NCI-H1105 treated with DMSO at 0.1 percent for 48 hours (cell line): ENCODE measurements around the gene SRSF1.

ENCODE experiments used
- DNase-seq: peaks from one replicate; lab custom pipeline; 2025; lab: John Stamatoyannopoulos, UW

The SRSF1 gene

GRCh38 chr17:58010067-58010799 lies 3.2 kb upstream of the SRSF1 start:
- no peak for DNase-seq

- no peak for DNase-seq
Measured at GRCh38 chr17:58007781-58008706, 998 bp upstream of the SRSF1 start.

GRCh38 chr17:58006560-58006923 lies 504 bp downstream of the SRSF1 start:
- DNase-seq: peak; percentile 38

GRCh38 chr17:58005728-58006559 lies 1.1 kb downstream of the SRSF1 start:
- DNase-seq: no peak

- DNase-seq: no peak
Measured at GRCh38 chr17:58005031-58005727, 1.9 kb downstream of the SRSF1 start.

- no peak for DNase-seq
Measured at GRCh38 chr17:58004060-58004459, 3.0 kb downstream of the SRSF1 start.

GRCh38 chr17:58002973-58003372 lies 4.1 kb downstream of the SRSF1 start:
- no peak for DNase-seq

- no peak for DNase-seq
Measured at GRCh38 chr17:58002154-58002948, 4.7 kb downstream of the SRSF1 start.

GRCh38 chr17:58001461-58002124 lies 5.5 kb downstream of the SRSF1 start:
- no peak for DNase-seq

GRCh38 chr17:57999496-58000017 lies 7.5 kb downstream of the SRSF1 start:
- peak; percentile 67 for DNase-seq

GRCh38 chr17:57999010-57999495 lies 8.0 kb downstream of the SRSF1 start:
- DNase-seq: no peak

- no peak for DNase-seq
Measured at GRCh38 chr17:57997085-57997809, 9.8 kb downstream of the SRSF1 start.

- DNase-seq: peak; percentile 70
Measured at GRCh38 chr17:57995076-57995956, 11.7 kb downstream of the SRSF1 start.

- DNase-seq: no peak
Measured at GRCh38 chr17:57994436-57994835, 12.6 kb downstream of the SRSF1 start.

GRCh38 chr17:57993471-57994365 lies 13.3 kb downstream of the SRSF1 start:
- DNase-seq: no peak

GRCh38 chr17:57991537-57991936 lies 15.5 kb downstream of the SRSF1 start:
- DNase-seq: no peak

GRCh38 chr17:57990037-57990436 lies 17.0 kb downstream of the SRSF1 start:
- DNase-seq: no peak
